Measurements from ENCODE around the gene KRTAP29-1.
A peak's percentile ranks its signal among the peaks of the same experiment; 100 is the strongest.

The KRTAP29-1 gene

DNA sequence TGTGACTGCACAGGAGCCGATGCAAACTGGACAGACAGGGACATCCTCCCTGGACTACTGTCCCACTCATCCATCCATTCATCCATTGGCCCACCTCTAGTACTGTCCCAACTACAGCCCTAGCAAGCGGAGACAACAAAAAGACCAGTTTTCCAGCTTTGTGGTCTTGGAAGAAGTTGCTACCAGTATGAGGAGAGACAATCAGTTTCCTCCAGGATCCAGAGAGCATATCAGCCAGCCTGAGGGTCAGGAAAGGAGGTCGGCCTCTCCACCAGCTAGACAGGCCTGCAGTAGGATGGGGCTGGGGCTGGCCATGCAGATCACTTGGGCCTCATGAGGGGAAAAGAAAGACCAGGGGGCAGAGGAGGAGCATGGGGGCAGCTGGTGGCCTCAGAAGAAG is 31.2 kb upstream of the KRTAP29-1 start:
- Histone ChIP-seq H3K27ac (no peak overlapping the region), H3K4me3 (no peak overlapping the region)
- TF ChIP-seq, protein P1, sequence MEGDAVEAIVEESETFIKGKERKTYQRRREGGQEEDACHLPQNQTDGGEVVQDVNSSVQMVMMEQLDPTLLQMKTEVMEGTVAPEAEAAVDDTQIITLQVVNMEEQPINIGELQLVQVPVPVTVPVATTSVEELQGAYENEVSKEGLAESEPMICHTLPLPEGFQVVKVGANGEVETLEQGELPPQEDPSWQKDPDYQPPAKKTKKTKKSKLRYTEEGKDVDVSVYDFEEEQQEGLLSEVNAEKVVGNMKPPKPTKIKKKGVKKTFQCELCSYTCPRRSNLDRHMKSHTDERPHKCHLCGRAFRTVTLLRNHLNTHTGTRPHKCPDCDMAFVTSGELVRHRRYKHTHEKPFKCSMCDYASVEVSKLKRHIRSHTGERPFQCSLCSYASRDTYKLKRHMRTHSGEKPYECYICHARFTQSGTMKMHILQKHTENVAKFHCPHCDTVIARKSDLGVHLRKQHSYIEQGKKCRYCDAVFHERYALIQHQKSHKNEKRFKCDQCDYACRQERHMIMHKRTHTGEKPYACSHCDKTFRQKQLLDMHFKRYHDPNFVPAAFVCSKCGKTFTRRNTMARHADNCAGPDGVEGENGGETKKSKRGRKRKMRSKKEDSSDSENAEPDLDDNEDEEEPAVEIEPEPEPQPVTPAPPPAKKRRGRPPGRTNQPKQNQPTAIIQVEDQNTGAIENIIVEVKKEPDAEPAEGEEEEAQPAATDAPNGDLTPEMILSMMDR (IDR thresholded peaks at IDR 0.05) = no peak
- DNase-seq (ENCODE audit: low spot score) = no peak

DNA sequence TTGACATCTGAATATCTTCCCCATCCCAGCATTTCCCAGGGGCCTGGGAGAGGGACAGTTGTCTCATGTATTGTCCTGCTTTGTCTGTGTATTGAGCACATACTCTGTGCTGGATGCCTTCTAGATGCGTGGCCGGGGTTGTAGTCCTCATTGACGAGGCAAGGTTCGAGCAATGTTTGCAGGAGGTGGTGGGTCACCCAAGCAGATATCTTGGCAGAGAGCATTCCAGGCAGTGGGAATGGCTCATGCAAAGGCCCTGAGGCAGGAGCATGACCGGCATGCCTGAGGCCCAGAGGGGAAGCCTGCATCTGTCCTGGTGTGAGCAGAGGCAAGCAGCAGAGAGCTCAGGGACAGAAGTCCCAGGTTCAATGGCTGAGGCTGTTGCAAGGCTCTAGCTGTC is 30.4 kb upstream of the KRTAP29-1 start:
- H3K27ac ChIP-seq = no peak overlapping the region
- DNase-seq (ENCODE audit: low spot score) = no peak

DNA sequence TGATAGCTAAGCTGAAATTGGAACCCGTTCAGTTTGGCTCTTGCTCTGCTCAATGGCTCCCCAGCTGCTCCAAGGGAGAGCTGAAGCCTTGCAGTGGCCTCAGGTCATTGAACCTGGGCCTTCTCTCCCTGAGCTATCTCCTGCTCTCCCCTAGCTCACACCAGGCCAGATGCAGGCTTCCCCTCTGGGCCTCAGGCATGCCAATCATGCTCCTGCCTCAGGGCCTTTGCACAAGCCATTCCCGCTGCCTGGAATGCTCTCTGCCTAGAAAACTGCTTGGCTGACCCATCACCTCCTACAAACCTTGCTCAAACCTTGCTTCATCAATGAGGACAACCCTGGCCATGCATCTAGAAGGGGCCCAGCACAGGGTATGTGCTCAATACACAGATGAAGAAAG is 29.6 kb upstream of the KRTAP29-1 start:
- DNase-seq (ENCODE audit: low spot score) = no peak
- no peak overlapping the region for H3K4me3 ChIP-seq
- H3K27ac ChIP-seq = no peak overlapping the region
- TF ChIP-seq, protein P1 (IDR thresholded peaks at IDR 0.05) = no peak

More for the DNA sequence above, 30.4 kb upstream of the KRTAP29-1 start:
- H3K4me3 ChIP-seq = no peak overlapping the region
- TF ChIP-seq, protein P1 (IDR thresholded peaks at IDR 0.05) = no peak

DNA sequence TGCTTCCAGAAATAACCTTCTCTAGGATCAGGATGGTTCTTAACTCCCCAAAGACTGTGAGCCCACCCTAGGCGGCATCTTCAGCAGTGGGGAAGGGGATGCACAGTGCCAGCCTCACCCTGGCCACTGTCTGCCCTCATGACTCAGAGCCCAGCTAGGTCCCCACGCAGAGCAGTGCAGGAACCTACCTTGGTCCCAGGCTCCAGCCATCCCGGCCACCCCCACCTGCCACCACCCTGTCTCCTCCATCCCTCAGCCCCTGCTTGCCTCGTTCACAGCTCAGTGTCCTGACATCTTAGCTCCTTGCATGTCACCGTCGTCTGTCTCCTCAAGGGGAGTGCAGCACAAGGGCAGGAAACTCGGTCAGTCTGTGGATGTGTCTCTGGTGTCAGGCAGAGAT is 29.0 kb upstream of the KRTAP29-1 start:
- H3K27ac ChIP-seq = no peak overlapping the region
- H3K4me3 ChIP-seq = no peak overlapping the region
- DNase-seq (ENCODE audit: low spot score) = no peak

DNA sequence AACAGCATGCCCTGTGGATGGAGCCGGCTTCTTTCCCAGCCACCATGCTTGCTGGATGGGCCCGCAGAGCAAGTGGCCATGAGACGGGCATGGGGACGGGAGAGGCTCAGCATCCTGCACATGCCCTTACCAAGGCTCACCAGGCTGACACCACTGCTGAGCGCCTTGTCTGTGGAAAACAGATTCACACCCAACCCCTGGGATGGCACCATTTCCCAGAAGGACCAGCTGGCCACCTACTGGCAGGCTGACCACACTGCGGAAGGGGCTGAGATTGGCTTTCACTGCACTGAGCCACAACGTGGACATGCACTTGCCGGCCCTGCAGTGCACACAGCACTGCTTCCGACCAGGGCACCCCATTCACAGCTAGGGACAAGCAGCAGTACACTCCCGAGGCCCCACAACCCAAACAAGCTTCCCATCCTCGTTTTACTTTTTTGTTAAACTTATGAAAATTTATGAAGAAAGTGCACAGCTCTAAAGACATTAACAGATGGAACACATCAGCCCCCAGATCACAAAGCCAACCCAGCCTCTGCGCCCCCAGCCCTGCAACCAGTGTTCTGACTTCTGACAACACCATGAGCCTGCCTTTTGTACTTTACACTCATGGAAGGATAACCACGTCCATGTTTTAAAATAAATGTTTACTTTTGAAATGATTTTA is 26.8 kb upstream of the KRTAP29-1 start:
- DNase-seq (ENCODE audit: low spot score) = no peak
- Histone ChIP-seq H3K4me3 (no peak overlapping the region), H3K27ac (no peak overlapping the region)
- TF ChIP-seq, protein P1 (IDR thresholded peaks at IDR 0.05) = peak; percentile 26

More for the DNA sequence above, 29.0 kb upstream of the KRTAP29-1 start:
- TF ChIP-seq, protein P1 (IDR thresholded peaks at IDR 0.05) = no peak

DNA sequence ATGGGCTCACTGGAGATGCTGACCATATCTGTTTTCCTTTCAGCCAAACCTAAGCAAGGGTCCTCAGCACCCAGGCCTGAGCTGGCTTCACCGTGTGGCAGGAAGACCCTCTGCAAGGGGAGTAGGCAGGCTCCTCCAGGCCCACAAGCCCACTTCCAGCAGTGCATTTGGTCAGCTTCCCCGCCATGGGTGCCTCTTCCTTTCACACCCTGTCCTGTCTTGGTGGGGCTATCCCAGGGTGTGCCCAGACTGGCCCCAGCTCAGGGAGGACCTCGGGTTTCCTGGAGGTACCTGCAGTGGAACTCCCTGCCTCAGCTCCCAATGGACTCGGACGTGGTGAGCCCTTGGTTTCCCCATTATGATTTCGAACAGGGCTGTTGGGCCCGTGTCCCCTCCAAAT is 25.6 kb upstream of the KRTAP29-1 start:
- TF ChIP-seq, protein P1 (IDR thresholded peaks at IDR 0.05) = no peak
- no peak for DNase-seq (ENCODE audit: low spot score)
- Histone ChIP-seq H3K27ac (no peak overlapping the region), H3K4me3 (no peak overlapping the region)

DNA sequence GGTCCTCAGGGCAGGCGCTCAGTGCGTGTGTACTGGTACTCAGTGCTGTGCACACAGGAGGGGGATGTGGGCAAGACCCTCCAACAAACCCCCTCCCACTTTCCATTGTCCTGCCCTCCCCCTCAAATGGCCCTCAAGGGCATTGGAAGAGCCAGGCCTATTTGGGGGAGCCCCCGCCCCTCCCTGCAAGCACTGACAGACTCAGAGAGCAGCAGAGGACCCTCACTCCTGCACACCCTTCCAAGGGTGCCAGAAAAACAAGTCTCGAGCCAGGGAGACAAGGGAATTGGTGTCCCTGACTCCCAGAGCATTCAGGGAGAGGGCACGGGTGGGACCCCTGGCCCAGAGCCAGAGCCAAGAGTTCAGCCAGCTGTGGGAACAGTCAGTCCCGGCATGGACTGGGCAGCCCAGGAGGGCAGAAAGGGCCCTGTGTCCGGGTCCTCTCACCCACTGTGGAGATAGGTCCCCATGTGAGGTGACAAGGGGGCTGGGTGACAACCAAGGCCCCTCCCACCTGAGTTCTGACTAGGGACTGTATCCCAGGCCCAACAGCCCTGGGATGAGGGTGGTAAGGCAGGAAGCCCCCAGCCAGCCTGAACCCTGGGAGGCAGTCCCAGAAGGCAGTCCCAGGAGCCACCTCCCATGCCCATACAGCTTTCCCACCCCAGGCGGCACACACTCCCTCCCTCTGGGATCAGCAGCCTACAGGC is 24.9 kb upstream of the KRTAP29-1 start:
- no peak overlapping the region for H3K4me3 ChIP-seq
- TF ChIP-seq, protein P1 (IDR thresholded peaks at IDR 0.05) = no peak
- no peak for DNase-seq (ENCODE audit: low spot score)
- no peak overlapping the region for H3K27ac ChIP-seq
